HG03558 (cell line): Measurements from ENCODE around the gene CHPF.

Experiments used
- ATAC-seq: cut with Tn5 transposase; IDR thresholded peaks from one replicate; pipeline ENCODE4 v1.9.1; 2021; ENCODE audit warnings: moderate number of reproducible peaks; ENCODE audit not compliant: unreplicated experiment; ENCODE audit errors: extremely low read depth

CHPF gene

DNA sequence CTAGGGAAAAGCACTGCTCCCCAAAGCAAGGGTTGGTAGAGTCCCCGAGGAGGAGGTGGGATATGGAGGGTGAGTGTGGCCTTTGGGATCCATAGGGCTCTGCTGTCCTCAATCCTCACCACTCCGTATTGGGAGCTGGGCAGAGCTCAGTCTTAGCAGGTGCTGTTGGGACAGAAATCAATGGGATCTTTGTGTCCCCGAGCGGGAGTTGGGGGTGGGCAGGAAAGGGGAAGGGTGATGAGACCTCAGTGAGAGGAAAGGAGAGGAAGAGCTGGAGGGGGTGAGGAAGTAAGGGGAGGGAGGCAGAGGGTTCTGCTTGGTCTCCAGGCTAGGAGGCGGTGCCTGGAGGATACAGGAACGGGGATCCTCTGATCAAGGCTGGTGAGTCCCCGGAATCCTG is 26.7 kb downstream of the CHPF start:
- no peak for ATAC-seq

DNA sequence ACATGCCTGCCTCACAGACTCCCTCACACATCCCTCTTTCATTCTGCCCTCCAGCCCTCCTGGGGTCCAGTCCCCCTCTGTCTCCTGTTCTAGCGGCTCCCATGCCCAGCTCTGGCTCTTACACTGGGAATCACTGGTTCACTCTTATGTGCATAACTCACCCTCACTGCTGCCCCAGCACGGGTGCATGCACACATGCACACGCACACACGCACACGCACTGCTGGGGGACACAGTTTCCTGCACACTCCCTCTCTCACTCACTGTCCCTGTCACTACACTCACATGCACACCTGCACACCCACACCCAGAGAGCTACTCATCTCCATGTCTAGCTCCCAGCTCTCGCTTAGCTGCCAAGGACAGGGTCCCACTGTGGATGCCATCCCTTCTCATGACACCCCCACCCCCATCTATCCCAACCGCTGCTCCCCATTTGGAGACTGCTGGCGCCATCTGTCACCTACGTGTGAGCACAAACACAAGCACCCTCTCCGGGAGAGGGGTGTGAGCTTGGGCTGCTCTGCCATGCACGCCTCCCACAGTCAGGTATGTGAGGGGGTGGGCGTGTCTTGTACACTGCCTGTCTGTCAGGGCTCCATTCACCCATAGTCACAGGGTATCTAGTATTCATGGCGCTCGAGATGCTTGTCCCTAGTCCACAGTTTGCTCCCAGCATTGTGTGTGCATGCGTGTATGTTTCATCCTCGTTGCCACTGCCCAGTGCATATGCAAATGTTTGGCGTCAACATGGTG is 27.6 kb downstream of the CHPF start:
- ATAC-seq = no peak

DNA sequence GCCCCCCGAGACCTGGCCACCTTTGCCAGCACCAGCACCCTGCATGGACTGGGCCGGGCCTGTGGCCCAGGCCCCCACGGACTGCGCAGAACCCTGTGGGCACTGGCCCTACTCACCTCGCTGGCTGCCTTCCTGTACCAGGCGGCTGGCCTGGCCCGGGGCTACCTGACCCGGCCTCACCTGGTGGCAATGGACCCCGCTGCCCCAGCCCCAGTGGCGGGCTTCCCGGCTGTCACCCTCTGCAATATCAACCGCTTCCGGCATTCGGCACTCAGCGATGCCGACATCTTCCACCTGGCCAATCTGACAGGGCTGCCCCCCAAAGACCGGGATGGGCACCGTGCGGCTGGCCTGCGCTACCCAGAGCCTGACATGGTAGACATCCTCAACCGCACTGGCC is 28.8 kb downstream of the CHPF start:
- no peak for ATAC-seq

GRCh38 chr2:219514196-219514761 is 29.3 kb downstream of the CHPF start, which contains the start of gene ASIC4:
Gene ASIC4, plus strand, starts transcription at chr2:219514482. Its CDS starts 243 bp downstream, at chr2:219514725.
- no peak for ATAC-seq

DNA sequence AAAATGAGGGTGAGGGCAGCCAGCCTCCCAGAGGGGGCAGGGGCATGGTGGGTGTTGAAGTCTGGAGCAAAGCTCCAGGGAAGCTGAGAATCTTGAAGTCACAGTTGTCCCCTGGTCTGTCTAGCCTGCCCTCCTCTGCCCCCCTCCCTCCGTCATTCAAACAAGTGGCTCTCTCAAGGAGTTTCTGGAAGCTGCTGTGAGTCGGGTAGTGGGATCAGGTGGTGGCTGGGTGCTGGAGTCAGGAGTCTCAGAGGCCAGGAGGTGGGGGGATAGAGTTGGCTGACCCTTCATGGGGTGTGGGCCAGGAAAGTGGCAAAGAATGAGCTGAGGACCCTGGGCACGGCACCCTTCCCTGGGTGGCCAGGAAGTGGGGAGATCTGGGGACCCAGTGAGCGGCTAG is 29.8 kb downstream of the CHPF start:
- ATAC-seq = no peak

DNA sequence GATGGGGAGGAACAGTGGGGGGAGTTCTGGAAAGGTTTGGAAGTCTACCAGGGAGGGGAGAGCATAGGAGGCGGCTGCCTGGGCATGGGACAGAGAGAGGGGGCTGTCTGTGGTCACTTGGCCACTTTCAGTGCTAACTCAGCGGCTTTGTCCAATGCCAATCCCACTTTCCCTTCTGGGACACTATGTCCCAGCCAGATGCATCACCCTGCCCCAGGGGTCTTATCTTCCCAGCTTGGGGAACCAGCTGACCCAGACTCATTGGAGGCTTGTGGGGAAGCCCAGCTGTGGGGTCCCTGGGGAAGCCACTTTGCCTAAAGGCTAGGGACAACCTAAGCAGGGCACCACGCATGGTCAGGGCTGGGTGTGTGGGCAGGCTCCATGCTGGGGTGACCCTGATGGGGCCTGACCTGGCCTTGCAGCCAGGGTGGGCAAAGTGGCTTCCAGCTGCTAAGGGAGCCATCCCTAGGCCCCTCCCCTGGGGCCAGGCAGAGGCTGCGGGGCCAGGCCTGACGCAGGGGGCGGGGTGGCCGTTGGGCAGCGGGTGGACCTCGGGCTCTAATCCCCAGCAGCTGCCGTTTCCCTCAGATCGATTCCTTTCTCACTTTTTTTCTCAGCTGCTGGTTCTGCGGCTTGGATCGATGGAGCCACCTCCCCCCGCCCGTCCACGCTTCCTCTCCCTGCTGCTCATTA is 30.9 kb downstream of the CHPF start:
- ATAC-seq = no peak

GRCh38 chr2:219511547-219512325 is 31.9 kb downstream of the CHPF start:
- ATAC-seq = no peak

GRCh38 chr2:219510512-219511135 is 33.0 kb downstream of the CHPF start:
- ATAC-seq = no peak

- no peak for ATAC-seq
Measured at GRCh38 chr2:219509780-219510511, 33.7 kb downstream of the CHPF start.

GRCh38 chr2:219508971-219509779 is 34.4 kb downstream of the CHPF start:
- no peak for ATAC-seq

- no peak for ATAC-seq
Measured at GRCh38 chr2:219508444-219508734, 35.2 kb downstream of the CHPF start.

DNA sequence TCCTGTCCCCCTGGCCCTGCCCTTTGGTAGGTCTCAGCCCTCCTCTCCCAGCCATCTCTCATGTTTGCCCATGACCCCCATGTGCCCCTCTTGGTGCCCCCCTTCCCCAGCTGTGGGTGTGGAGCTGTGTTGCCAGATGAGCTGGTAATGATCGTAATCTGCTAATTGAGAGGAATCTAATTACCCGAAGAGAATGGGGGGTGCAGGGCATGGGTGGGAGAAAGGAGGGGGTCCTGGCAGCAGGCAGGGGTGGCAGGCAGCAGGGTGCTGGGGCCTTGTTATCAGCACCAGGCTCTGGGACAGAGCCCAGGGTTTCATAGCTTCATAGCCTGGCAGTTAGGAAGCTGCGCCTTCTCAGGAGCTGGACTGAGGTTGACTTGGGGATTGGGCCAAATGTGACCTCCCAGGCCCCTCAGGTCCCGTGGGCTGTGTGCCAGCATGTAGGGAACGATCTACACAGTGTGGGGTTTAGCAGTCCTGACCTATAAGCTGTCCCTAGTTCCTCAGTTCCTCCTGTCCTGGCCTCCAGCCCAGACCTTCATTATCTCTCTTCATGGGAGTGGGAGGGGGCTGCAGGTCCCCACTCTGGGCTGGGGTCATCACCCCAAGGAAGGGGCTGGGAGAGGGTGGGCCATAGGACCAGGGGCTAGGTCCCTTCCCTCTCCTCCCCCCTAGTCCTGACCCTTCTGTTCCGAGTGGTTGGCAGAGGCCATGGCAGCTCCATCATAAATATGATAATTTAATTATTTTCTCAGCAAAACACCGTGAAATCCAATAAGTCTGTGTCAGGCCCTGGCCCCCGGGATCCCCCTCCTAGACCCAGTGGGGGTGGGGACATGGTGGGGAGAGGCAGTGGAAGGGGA is 35.8 kb downstream of the CHPF start:
- no peak for ATAC-seq

- no peak for ATAC-seq
Measured at GRCh38 chr2:219506802-219507526, 36.6 kb downstream of the CHPF start.

DNA sequence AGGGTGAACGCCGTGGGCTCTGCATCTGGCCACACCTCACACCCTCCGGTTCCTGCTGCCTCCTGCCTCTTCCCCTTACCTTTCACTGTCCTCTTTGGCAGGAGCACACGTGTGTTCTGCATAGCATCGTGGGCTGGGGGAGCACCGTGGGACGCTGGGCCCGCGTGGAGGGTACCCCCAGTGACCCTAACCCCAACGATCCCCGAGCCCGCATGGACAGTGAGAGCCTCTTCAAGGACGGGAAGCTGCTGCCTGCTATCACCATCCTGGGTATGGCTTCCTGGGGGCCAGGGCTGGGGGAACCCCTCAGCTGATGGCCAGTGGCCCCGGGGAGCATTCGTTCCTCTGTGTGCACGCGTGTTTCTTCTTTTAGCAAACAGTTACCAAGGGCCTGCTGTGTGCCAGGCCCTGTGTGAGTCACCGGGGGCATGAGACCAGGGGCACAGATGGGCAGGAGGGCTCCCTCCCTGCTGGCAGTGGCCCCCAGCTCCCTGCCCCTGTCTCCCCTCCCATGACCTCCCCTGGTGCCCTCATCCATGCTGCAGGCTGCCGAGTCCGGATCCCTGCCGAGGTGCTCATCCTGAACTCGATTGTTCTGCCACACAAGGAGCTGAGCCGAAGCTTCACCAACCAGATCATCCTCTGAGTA is 37.3 kb downstream of the CHPF start:
- no peak for ATAC-seq

DNA sequence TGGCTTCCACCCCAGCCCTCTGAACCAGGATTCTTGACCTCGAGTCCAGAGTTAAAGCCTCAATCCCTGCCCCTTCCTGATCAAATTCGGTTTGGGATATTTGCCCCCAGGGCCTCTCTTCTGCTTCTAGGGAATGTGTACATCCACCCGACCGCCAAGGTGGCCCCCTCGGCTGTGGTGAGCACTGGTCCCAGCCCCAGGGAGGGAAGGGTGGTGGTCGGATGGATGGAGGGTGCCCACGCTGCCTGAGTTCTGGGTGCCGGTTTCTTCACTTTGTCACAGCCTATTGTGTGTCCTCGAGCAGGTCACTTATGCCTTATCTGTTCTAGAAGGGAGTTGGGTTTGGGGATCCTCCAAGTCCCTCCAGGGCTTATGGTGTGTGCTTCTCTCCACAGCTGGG is 38.0 kb downstream of the CHPF start:
- no peak for ATAC-seq

- ATAC-seq = no peak
Measured at GRCh38 chr2:219502618-219503017, 41.0 kb downstream of the CHPF start.

DNA sequence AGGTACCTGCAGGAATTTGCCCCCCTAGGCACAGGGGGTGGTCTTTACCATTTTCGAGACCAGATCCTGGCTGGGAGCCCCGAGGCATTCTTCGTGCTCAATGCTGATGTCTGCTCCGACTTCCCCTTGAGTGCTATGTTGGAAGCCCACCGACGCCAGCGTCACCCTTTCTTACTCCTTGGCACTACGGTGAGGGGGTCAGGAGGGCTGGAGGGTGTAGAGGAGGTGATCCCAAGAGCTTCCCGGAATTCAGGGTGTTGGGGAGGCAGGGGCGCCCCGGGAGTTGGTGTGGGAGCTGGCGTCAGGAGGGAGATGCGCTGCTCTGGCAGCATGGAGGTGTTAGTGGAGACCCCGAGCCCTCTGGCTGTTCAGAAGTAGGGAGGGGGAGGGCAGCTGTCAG is 41.8 kb downstream of the CHPF start:
- ATAC-seq = no peak
